Prostate gland (tissue), 2 donors: ENCODE measurements around the gene WWC2. TPM values are rescaled to one million over a fixed set of nuclear protein-coding genes. Genes with fewer than 3 reads are reported as not detected.
A peak's percentile ranks its signal among the peaks of the same experiment; 100 is the strongest.

Experiments
- DNase-seq: peaks from one replicate; pipeline ENCODE4 v3.0.0-alpha.2; 2019; ENCODE audit warnings: low spot score
- H3K27ac ChIP-seq, 2 donors: fragments of 200-600 bp; sonication (generic); 2 replicates each; pipeline ENCODE4 v1.5.1; 2017 to 2019
- H3K27me3 ChIP-seq: fragments of 200-600 bp; sonication (generic); replicated peaks from 2 replicates; pipeline ENCODE4 v1.5.1; 2019; ENCODE audit not compliant: insufficient read depth
- H3K36me3 ChIP-seq, 2 donors: fragments of 200-600 bp; sonication (generic); 1 replicate in 1 of 2; 2 replicates in 1 of 2; pipeline versions ENCODE4 v1.5.1 to v1.8.1; 2017 to 2019
- H3K4me1 ChIP-seq: fragments of 200-600 bp; sonication (generic); replicated peaks from 2 replicates; pipeline ENCODE4 v1.5.1; 2019
- H3K4me3 ChIP-seq, 2 donors: fragments of 200-600 bp; sonication (generic); 2 replicates each; pipeline ENCODE4 v1.5.1; 2017 to 2019
- H3K9me3 ChIP-seq: fragments of 200-600 bp; sonication (generic); 2 replicates; pipeline ENCODE4 v1.5.1; 2017
- POLR2A ChIP-seq: fragments of 450-650 bp; IDR thresholded peaks from one replicate; pipeline ENCODE4 v1.6.1; 2016; ENCODE audit warnings: antibody characterized with exemption, mild to moderate bottlenecking
- POLR2AphosphoS5 ChIP-seq: sonication (generic); formaldehyde crosslinking; IDR thresholded peaks from one replicate; pipeline ENCODE4 v1.6.1; 2017; ENCODE audit warnings: antibody characterized with exemption
- WGBS: methylation state at CpG from one replicate; pipeline ENCODE4 v1.1.5; 2018; 5-methylcytosine and 5-hydroxymethylcytosine counted together
- intact Hi-C: fragments of 100-400 bp; cut with DNase I; formaldehyde crosslinking; loops from one replicate; pipeline ENCODE4 v1.14.2; 2022
- total RNA-seq, 2 donors: library from RNA; depleted of rRNA; stranded (reverse); fragments of >200 nt; gene quantifications; one replicate each; pipeline ENCODE4 v1.1.0, GENCODE V29; 2016
- TF ChIP-seq, protein P1 (sequence below), 4 experiments: fragments of 200-600 bp in 2 of 4; fragments of 450-650 bp in 2 of 4; sonication (generic) in 2 of 4; IDR thresholded peaks; 1 replicate in 3 of 4; 2 replicates in 1 of 4; pipeline ENCODE4 v1.5.1; 2016 to 2019; ENCODE audit warnings: antibody characterized with exemption in 4 of 4, mild to moderate bottlenecking in 2 of 4, moderate library complexity in 2 of 4

WWC2 gene
- total RNA-seq, 2 donors from 2014 or later = 17.6 to 44.1 TPM

DNA sequence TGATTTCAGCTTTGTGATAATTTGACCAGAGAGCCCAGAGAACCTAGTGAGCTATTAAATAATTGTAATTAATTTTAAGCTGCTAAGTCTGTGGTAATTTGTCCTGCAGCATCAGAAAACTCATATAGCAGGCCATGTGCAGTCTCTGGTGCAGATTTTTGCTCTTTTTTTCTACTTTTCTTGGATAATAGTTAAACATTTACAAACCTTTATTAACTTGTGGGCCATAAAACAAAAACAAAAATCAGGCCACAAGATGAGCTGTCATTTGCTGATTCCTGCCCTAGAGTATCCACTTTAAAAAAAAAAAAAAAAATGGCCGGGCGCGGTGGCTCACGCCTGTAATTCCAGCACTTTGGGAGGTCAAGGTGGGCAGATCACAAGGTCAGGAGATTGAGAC lies 121.2 kb downstream of the WWC2 start:
- Histone ChIP-seq H3K36me3 (no peaks in the 10 kb centered on the region), H3K27ac (no peak overlapping the region), H3K4me1 (no peaks in the 10 kb centered on the region), H3K27me3 (no peaks in the 10 kb centered on the region), H3K4me3 (no peak overlapping the region), H3K9me3 (no peaks in the 10 kb centered on the region)
- intact Hi-C loops = no loop called here
- 95% methylated on average over 4 of the region's 4 CpGs for WGBS
- DNase-seq = no peak
- TF ChIP-seq, protein P1, sequence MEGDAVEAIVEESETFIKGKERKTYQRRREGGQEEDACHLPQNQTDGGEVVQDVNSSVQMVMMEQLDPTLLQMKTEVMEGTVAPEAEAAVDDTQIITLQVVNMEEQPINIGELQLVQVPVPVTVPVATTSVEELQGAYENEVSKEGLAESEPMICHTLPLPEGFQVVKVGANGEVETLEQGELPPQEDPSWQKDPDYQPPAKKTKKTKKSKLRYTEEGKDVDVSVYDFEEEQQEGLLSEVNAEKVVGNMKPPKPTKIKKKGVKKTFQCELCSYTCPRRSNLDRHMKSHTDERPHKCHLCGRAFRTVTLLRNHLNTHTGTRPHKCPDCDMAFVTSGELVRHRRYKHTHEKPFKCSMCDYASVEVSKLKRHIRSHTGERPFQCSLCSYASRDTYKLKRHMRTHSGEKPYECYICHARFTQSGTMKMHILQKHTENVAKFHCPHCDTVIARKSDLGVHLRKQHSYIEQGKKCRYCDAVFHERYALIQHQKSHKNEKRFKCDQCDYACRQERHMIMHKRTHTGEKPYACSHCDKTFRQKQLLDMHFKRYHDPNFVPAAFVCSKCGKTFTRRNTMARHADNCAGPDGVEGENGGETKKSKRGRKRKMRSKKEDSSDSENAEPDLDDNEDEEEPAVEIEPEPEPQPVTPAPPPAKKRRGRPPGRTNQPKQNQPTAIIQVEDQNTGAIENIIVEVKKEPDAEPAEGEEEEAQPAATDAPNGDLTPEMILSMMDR (IDR thresholded peaks at IDR 0.05) = no peak
- TF ChIP-seq POLR2A (no peak), POLR2AphosphoS5 (no peak)

DNA sequence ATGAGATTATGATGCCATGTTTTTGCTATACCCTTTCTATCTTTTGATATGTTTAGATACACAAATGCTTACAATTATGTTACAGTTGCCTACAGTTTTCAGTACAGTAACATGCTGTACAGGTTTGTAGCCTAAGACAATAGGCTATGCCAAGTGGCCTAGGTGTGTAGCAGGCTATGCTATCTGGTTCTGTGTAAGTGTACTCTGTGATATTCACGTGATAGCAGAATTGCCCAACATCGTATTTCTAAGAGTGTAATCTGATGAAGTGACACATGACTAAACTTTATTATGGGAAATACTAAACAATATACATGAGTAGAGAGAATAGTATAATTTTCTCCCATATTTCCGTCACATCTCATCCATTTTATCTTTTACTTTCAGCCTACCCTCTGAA lies 124.0 kb downstream of the WWC2 start:
- no peak overlapping the region for H3K4me3 ChIP-seq
- H3K27me3 ChIP-seq = no peaks in the 10 kb centered on the region
- no peak overlapping the region for H3K27ac ChIP-seq
- DNase-seq = no peak
- intact Hi-C loops = no loop called here
- TF ChIP-seq POLR2A (no peak), POLR2AphosphoS5 (no peak)
- TF ChIP-seq, protein P1 (IDR thresholded peaks at IDR 0.05) = no peak
- no peaks in the 10 kb centered on the region for H3K9me3 ChIP-seq
- 67% methylated on average over 3 of the region's 3 CpGs for WGBS
- H3K36me3 ChIP-seq = no peaks in the 10 kb centered on the region
- H3K4me1 ChIP-seq = no peaks in the 10 kb centered on the region

DNA sequence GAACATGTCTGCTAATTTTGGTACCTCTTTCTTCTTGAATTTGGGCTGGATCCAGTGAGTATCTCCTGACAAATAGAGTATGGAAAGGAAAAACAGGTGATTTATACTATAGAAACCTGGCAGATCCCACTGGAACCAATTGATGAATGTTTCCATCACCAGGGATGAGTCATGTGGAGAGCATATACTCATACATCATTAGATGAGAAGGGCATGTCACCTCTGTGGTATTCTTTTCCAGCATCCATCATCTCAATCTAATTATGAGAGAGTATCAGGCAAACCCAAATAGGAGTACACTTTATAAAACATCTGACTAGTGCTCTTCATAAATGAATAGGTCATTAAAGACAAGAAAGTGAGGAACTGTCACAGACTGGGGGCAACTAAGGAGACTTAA lies 130.3 kb downstream of the WWC2 start:
- no peak overlapping the region for H3K4me3 ChIP-seq
- no peak for TF ChIP-seq POLR2AphosphoS5
- TF ChIP-seq, protein P1 (IDR thresholded peaks at IDR 0.05) = no peak
- TF ChIP-seq POLR2A = no peak
- intact Hi-C loops = no loop called here

DNA sequence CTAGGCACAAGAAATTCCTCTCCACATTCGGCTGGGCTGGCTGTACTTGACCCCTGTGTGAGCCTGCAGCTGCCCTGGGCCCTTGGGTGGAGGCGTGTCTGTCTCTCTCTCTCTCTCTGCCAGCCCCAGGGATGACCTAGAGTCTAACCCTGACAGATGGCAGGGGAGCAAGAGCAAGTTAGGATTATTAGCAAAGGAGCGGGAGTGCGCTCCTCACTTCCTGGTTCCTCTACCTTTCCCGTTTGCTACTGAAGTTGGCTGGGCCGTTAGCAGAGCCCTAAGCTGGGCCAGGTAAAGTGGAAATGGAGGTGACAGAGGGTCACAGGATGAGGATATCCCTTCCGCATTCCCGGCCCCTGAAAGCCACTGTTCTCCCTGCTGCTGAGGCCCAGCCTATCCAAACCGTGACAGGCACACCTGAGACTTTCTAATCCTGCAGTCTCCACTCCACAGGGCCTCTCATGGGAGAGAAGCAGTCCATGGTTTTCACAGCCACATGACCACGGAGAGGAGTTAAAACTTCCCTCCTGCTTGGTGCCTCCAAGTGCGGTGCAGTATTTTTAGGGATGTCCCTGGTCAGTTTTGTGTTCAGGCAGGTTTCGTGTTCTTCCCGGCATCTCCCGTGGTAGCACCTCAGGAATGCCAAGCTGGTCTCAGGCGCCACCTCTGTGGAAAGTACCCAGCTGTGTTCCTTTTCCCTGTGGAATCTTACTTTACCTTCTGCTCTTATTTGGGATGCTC lies 141.7 kb downstream of the WWC2 start:
- DNase-seq = no peak
- intact Hi-C loops = no loop called here
- no peaks in the 10 kb centered on the region for H3K27me3 ChIP-seq
- peak overlapping the region; percentile 2 to 4 for H3K27ac ChIP-seq
- H3K4me1 ChIP-seq = no peaks in the 10 kb centered on the region
- WGBS = 86% methylated on average over 15 of the region's 15 CpGs
- no peaks in the 10 kb centered on the region for H3K9me3 ChIP-seq
- H3K4me3 ChIP-seq = no peak overlapping the region
- H3K36me3 ChIP-seq = no peaks in the 10 kb centered on the region
- no peak for TF ChIP-seq POLR2A
- TF ChIP-seq, protein P1 (IDR thresholded peaks at IDR 0.05) = no peak
- no peak for TF ChIP-seq POLR2AphosphoS5

More for the DNA sequence above, 130.3 kb downstream of the WWC2 start:
- DNase-seq = no peak
- no peaks in the 10 kb centered on the region for H3K4me1 ChIP-seq
- no peak overlapping the region for H3K27ac ChIP-seq
- no peaks in the 10 kb centered on the region for H3K9me3 ChIP-seq
- H3K36me3 ChIP-seq = no peaks in the 10 kb centered on the region
- H3K27me3 ChIP-seq = no peaks in the 10 kb centered on the region

DNA sequence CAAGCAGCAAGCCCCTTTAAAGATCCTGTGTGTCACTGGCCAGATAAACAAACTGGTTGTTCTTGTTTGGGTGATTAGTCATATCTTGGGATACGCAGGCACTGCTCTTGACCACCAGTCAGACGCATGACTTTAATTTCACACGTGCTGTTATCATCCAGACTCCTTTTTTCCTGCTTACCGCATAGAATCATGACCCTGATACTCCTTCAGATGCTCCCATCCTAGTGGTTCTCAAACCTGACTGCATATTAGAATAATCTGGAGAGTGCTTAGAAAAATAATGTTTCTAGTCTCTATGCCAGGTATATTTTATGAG lies 142.2 kb downstream of the WWC2 start:
- no peak for TF ChIP-seq POLR2A
- TF ChIP-seq POLR2AphosphoS5 = peak; percentile 33
- no peak for DNase-seq
- no peaks in the 10 kb centered on the region for H3K27me3 ChIP-seq
- intact Hi-C loops = no loop called here
- peak overlapping the region in 1 of 2 donors; percentile 2 for H3K27ac ChIP-seq
- H3K9me3 ChIP-seq = no peaks in the 10 kb centered on the region
- H3K4me3 ChIP-seq = no peak overlapping the region
- H3K36me3 ChIP-seq = no peaks in the 10 kb centered on the region
- WGBS = 52% methylated on average over 4 of the region's 4 CpGs
- no peaks in the 10 kb centered on the region for H3K4me1 ChIP-seq
